Activated T-cell treated with anti-CD3 and anti-CD28 coated beads, Interleukin-2, amount 50 U/mL, for 24 hours (primary cell): Measurements from ENCODE around the gene PPM1L.

Experiments
- DNase-seq: peaks from one replicate; pipeline ENCODE4 v3.0.0-alpha.2; 2020
- H3K27ac Mint-ChIP-seq: 2 replicates; pipeline ENCODE4 v1.8.0; 2020; ENCODE audit warnings: mild to moderate bottlenecking, mixed read lengths
- H3K27me3 Mint-ChIP-seq: 2 replicates; pipeline ENCODE4 v1.8.0; 2020; ENCODE audit warnings: mixed read lengths
- H3K36me3 Mint-ChIP-seq: 2 replicates; pipeline ENCODE4 v1.8.0; 2020; ENCODE audit warnings: low read depth, mixed read lengths
- H3K4me1 Mint-ChIP-seq: 2 replicates; pipeline ENCODE4 v1.8.0; 2020; ENCODE audit warnings: low read depth, mixed read lengths
- H3K4me3 Mint-ChIP-seq: 2 replicates; pipeline ENCODE4 v1.8.0; 2020; ENCODE audit warnings: mild to moderate bottlenecking, moderate library complexity, mixed read lengths
- H3K9me3 Mint-ChIP-seq: 2 replicates; pipeline ENCODE4 v1.8.0; 2020; ENCODE audit warnings: mixed read lengths

The PPM1L gene

DNA sequence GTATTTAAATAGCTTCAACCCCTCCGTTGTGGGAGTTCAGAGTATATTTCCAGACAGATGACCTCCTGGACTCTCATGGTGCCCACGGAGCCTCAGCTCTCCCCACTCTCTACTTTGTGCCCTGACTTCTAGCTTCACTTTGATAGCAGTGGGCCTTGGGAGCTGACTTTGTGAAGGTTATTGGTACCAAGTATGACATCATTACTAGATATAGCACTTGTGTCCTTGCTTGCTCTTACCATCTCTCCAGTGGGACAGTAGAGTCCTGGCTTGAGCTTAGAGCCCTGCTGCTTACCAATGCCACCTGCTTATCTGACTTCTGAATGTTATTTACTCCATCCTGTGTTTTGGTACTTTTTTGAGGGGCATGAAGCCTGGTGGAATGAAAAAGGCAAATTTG is 53.4 kb downstream of the PPM1L start:
- Mint-ChIP-seq H3K27ac (no peak overlapping the region), H3K36me3 (no peaks in the 10 kb centered on the region)
- no peak for DNase-seq

DNA sequence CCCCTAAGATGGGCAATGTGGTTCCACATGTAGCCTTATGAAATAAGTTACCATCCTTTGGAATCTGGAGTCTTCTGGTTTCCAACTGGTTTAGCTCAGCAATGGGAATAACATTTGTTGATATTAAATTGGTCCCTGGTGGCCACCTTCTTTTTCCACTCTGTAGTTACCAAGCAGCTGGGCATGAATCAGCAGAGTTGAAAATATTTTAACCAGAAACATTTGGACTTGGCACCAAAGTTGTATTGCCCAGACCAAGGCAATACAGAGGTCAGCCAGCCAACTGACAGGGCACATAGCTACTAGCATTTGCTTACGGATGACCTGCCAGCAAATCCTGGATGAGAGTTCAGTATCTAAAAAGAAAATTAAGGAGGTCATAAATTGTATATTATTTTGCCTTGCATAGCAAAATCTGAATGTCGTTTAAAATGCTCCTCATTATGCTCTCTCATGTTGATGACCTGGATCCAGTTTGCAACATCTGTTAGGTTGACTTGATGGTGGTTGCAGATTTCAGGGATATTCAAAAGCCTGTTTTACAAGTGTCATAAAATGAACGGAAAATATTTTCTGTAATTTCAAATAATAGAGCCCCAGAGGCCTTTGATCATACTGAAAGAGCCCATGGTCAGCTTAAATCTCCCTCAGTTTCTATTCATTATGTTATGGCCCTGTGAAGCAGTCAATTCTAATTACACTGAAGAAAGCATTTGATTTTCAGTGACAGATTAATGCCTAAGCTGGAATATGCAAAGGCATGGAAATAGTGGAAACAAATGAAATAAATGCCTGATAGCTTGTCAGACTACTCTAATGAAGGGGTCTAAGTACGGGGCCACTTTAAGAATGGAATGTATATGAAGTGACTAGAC is 54.6 kb downstream of the PPM1L start:
- H3K27ac Mint-ChIP-seq: no peak overlapping the region
- no peak overlapping the region for H3K4me3 Mint-ChIP-seq
- DNase-seq: no peak
- no peaks in the 10 kb centered on the region for H3K36me3 Mint-ChIP-seq
- H3K4me1 Mint-ChIP-seq: no peaks in the 10 kb centered on the region
- no peaks in the 10 kb centered on the region for H3K9me3 Mint-ChIP-seq
- no peaks in the 10 kb centered on the region for H3K27me3 Mint-ChIP-seq

More for the DNA sequence above, 53.4 kb downstream of the PPM1L start:
- Mint-ChIP-seq H3K4me3 (no peak overlapping the region), H3K9me3 (no peaks in the 10 kb centered on the region), H3K4me1 (no peaks in the 10 kb centered on the region), H3K27me3 (no peaks in the 10 kb centered on the region)

DNA sequence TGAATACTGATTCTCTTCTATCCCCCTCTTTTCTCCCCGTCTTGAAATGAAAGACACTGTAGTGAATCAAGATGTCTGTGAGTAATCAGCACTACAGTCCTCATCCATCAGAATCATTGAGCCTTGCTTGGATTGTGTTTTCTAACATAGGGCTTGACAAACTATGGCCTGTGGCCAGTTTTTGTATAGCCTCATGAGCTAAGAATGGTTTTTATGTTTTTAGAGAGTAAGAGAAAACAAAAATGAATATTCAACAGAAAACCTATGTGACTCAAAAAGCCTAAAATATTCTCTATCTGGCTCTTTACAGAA is 55.2 kb downstream of the PPM1L start:
- Mint-ChIP-seq H3K4me1 (no peaks in the 10 kb centered on the region), H3K27me3 (no peaks in the 10 kb centered on the region), H3K27ac (no peak overlapping the region), H3K9me3 (no peaks in the 10 kb centered on the region), H3K4me3 (no peak overlapping the region), H3K36me3 (no peaks in the 10 kb centered on the region)
- DNase-seq: no peak

DNA sequence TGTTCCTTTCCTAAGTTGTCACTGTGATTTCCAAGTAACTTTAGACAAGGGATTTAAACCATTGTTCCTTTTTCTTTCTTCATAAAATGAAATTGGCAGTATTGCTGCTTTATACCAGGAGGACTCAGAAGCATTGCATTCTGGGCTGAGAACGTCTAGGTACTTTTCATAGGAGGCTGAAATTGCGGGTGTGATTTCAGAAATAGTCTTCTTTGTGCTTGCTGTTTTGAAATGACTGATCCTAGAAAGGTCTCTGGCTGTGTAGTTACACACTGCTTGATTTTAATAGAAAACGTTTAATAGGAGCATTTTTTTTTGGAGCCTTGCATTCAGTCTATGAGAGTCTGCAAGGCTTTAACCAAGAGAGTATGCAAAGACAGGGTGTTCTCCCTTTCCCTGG is 56.3 kb downstream of the PPM1L start:
- no peaks in the 10 kb centered on the region for H3K36me3 Mint-ChIP-seq
- no peaks in the 10 kb centered on the region for H3K4me1 Mint-ChIP-seq
- no peak for DNase-seq
- no peaks in the 10 kb centered on the region for H3K27me3 Mint-ChIP-seq
- H3K9me3 Mint-ChIP-seq: no peaks in the 10 kb centered on the region
- no peak overlapping the region for H3K4me3 Mint-ChIP-seq
- no peak overlapping the region for H3K27ac Mint-ChIP-seq

DNA sequence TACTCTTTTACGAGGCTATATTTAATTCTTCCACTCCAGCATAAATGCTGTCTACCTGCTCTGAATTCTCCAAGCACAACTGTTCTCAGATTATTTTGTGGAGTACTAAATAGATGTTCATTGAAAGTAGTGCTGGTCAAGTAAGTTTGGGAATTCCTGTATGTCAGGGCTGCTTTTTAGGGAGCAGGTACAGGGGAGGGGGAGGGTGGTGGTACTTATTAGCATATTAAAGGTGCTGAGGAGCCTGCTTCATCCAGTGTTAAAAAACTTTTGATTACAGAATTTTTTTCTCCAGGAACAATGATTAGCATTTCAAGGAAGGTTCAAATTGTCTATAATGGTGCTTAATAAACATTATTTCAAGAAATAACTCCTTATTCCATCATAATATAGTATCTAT is 59.2 kb downstream of the PPM1L start:
- H3K4me1 Mint-ChIP-seq: no peaks in the 10 kb centered on the region
- H3K9me3 Mint-ChIP-seq: no peaks in the 10 kb centered on the region
- no peaks in the 10 kb centered on the region for H3K36me3 Mint-ChIP-seq
- DNase-seq: no peak
- H3K27me3 Mint-ChIP-seq: no peaks in the 10 kb centered on the region
- no peak overlapping the region for H3K27ac Mint-ChIP-seq
- no peak overlapping the region for H3K4me3 Mint-ChIP-seq

DNA sequence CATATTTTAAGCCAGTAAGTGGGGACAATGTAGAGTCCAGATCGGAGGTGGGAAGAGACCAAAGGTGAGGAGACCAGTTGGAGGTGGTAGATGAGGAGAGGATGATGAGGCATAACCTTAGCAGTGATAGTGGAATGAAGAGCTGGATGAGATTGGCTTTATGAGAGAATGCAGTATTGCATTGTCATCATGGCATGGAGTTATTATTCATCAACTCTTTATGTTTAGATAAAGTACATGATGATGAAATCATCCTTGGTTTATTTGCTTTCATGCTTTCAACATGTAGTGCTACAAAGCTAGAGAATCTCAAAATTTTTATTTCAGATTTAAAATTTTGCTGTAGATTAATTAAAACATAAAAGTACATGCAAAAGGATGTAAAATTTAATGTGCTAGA is 64.0 kb downstream of the PPM1L start:
- no peak overlapping the region for H3K4me3 Mint-ChIP-seq
- no peaks in the 10 kb centered on the region for H3K27me3 Mint-ChIP-seq
- no peak for DNase-seq
- H3K27ac Mint-ChIP-seq: no peak overlapping the region
- H3K4me1 Mint-ChIP-seq: no peaks in the 10 kb centered on the region
- H3K9me3 Mint-ChIP-seq: no peaks in the 10 kb centered on the region
- no peaks in the 10 kb centered on the region for H3K36me3 Mint-ChIP-seq

DNA sequence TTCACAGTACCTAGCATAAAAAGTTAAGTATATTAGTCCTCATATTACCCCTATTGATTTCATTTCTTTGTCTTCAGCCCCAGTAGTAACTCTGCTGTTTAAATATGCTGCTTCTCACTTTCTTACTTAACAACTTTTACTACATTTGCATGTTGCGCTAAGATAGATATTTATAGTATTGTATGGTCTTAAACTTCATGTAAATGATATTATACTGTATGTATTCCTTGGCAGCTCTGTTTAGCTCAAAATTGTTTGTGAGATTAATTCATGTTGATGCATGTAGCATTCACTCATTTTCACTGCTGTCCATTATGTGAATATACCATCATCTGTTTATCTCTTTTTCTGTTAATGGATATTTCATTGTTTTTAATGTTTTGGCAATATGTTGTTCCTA is 64.4 kb downstream of the PPM1L start:
- H3K27me3 Mint-ChIP-seq: no peaks in the 10 kb centered on the region
- no peak overlapping the region for H3K4me3 Mint-ChIP-seq
- no peaks in the 10 kb centered on the region for H3K36me3 Mint-ChIP-seq
- H3K27ac Mint-ChIP-seq: no peak overlapping the region
- no peaks in the 10 kb centered on the region for H3K4me1 Mint-ChIP-seq
- no peak for DNase-seq
- no peaks in the 10 kb centered on the region for H3K9me3 Mint-ChIP-seq

DNA sequence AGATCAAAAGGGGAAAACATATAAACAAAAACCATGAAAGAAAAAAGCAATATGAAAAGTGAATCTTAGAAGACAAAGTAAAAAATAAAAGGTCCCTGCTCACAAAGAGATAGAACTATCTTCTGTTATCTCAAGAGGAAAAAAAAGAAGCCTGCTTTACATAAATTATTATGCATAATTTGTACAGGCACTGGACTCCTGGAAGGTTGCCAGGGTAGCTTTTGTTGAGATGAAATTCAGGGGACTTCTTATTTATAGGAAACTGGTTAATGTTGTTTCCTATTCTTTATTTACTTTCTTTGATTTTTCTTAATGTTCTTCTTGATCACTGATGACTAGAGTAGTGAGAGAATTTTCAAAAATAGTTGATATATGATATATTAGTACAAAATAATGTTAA is 66.9 kb downstream of the PPM1L start:
- H3K4me3 Mint-ChIP-seq: no peak overlapping the region
- no peak overlapping the region for H3K27ac Mint-ChIP-seq
- H3K36me3 Mint-ChIP-seq: no peaks in the 10 kb centered on the region
- no peaks in the 10 kb centered on the region for H3K4me1 Mint-ChIP-seq
- DNase-seq: no peak
- no peaks in the 10 kb centered on the region for H3K9me3 Mint-ChIP-seq
- no peaks in the 10 kb centered on the region for H3K27me3 Mint-ChIP-seq

DNA sequence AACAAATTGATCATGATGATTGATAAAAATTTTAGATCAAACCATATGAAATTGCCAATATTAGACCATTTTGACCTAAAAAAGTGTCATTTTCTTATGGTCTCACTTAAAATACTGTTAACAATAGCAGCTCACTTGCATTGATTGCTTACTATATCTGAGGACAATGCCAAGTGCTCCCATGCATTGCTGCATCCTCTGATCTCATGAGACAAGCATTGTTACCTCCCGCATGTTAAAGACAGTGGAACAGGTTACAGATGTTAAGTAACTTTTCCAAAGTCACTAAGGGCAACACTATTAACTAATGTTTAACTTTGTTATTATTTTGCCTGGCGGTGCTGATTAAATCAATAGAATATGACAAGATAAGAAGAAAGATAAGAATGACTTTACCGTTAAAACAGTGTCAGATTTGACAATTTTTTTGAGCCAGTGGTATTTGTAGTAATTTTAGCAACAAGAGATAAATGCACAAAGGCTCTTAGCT is 69.3 kb downstream of the PPM1L start:
- no peaks in the 10 kb centered on the region for H3K9me3 Mint-ChIP-seq
- H3K4me1 Mint-ChIP-seq: no peaks in the 10 kb centered on the region
- no peaks in the 10 kb centered on the region for H3K36me3 Mint-ChIP-seq
- H3K4me3 Mint-ChIP-seq: no peak overlapping the region
- H3K27ac Mint-ChIP-seq: no peak overlapping the region
- no peak for DNase-seq
- H3K27me3 Mint-ChIP-seq: no peaks in the 10 kb centered on the region

DNA sequence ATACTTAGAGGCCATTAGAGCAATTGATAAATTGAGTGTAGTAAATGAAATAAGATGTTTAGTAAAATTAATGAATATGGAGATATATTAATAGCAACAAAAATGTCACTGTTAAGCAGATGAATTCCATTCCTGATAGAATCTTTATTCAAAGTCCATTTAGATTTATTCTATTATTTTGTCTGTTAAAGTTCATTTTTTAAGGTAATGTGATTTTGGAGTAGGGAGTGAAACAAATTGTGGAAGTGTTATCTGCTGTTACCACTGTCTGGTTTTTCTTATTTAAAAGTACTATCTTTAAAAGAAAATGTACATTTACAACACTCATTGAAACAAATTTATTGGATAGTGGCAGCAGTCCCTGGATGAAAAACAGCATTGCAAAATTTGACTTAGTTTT is 70.4 kb downstream of the PPM1L start:
- Mint-ChIP-seq H3K9me3 (no peaks in the 10 kb centered on the region), H3K36me3 (no peaks in the 10 kb centered on the region), H3K27ac (no peak overlapping the region), H3K27me3 (no peaks in the 10 kb centered on the region), H3K4me1 (no peaks in the 10 kb centered on the region), H3K4me3 (no peak overlapping the region)
- no peak for DNase-seq

DNA sequence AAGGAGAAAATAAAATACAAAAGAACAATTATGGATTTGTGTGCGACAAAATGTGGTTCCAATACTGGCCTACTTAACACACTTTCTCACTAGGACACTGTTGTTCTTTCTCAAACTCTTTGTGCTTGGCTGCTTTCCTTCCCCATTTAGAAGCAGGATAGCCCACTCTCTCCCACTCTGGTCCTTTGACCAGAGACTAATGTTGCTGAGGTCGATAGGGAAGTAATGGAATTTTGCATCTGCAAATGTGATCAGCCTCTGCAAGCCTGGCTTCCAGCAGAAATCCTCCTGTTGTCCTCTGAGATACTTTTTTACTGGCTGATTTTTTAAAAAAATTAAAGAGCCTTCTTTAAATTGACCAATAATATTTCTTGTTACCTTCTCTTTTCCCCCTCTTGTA is 71.0 kb downstream of the PPM1L start:
- Mint-ChIP-seq H3K9me3 (no peaks in the 10 kb centered on the region), H3K27ac (no peak overlapping the region)

DNA sequence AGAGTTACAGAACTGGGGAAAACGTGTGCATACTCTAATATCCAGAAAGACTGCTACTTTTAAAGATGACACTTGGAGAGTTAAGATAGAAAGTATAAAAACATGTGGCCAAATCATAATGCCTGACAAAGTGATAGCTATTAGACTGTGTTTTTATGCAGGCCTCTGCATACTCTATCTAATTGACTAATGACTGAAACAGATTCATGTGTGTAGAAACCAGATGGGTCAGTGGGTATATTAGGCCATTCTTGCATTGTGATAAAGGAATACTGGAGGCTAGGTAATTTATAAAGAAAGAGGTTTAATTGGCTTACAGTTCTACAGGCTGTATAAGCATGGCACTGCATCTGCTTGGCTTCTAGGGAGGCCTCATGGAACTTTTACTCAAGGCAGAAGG is 71.5 kb downstream of the PPM1L start:
- no peaks in the 10 kb centered on the region for H3K27me3 Mint-ChIP-seq
- H3K36me3 Mint-ChIP-seq: no peaks in the 10 kb centered on the region
- no peak overlapping the region for H3K4me3 Mint-ChIP-seq
- no peak overlapping the region for H3K27ac Mint-ChIP-seq
- no peaks in the 10 kb centered on the region for H3K9me3 Mint-ChIP-seq
- DNase-seq: no peak
- H3K4me1 Mint-ChIP-seq: no peaks in the 10 kb centered on the region

More for the DNA sequence above, 71.0 kb downstream of the PPM1L start:
- DNase-seq: no peak
- Mint-ChIP-seq H3K4me3 (no peak overlapping the region), H3K36me3 (no peaks in the 10 kb centered on the region), H3K4me1 (no peaks in the 10 kb centered on the region), H3K27me3 (no peaks in the 10 kb centered on the region)

DNA sequence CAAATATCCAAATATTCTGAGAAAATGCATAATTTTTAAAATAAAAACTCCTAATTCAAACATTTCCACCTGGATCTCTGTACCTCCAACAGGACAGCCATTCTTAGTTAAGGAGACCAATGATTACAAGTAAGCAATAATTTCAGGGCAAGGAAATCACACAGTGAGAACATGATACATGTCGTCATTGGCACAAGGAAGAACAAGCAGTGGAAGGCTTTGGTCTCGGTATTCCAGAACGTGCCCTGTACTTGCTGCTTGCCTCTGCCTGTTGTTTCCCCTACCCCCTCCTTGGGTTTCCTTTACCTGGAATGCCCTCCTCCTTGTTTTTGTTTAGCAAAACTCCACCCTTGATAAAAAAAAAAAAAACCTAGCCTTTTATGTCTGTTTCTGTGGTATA is 72.8 kb downstream of the PPM1L start:
- H3K9me3 Mint-ChIP-seq: no peaks in the 10 kb centered on the region
- H3K36me3 Mint-ChIP-seq: no peaks in the 10 kb centered on the region
- H3K4me1 Mint-ChIP-seq: no peaks in the 10 kb centered on the region
- DNase-seq: no peak
- no peak overlapping the region for H3K27ac Mint-ChIP-seq
- H3K27me3 Mint-ChIP-seq: no peaks in the 10 kb centered on the region
- no peak overlapping the region for H3K4me3 Mint-ChIP-seq

DNA sequence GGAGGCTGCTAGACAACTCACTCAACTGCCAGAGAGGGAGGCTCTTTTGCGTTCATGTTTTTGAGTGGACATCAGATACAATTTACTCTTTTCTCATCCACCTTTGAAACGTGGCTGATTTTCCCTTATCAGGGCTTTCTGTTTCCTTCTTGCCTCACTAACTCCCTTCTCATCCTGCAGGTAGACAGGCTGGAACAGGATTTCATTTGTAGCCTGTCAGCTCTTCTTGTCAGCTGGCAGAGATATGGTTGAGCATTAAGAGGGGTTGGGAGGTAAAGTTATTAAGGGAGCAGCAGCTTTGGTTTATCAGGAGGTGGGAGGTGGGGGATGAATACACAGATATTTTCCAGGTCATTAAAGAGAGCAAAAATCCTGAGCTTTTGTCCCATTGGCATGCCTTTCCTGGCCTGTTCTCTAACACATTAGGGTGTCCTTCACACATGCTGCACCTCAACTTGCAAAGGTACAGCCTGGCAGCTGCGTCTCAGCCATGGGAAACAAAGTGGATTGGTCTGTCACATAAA is 73.5 kb downstream of the PPM1L start:
- no peak for DNase-seq
- Mint-ChIP-seq H3K36me3 (no peaks in the 10 kb centered on the region), H3K27ac (no peak overlapping the region), H3K9me3 (no peaks in the 10 kb centered on the region), H3K4me1 (no peaks in the 10 kb centered on the region), H3K4me3 (no peak overlapping the region), H3K27me3 (no peaks in the 10 kb centered on the region)

DNA sequence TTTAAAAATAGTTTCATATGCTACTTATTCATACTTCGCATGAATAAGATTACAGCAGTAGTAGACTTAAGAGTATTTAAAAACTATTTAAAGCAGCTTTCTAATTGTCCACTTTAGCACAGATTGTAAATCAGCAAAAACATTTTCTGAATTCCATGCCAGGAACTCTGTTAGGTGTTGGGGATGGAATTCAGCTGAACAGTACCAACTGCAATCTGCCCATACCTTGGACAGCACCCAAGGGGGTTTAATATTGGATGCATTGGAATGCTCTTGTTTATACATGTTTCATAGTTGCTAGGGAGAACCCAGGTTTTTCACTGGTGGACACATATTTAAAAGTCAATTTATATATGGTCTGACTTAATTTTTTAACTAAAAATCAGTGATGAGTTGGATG is 74.8 kb downstream of the PPM1L start:
- H3K27ac Mint-ChIP-seq: no peak overlapping the region
- H3K27me3 Mint-ChIP-seq: no peaks in the 10 kb centered on the region
- H3K4me1 Mint-ChIP-seq: no peaks in the 10 kb centered on the region
- H3K9me3 Mint-ChIP-seq: no peaks in the 10 kb centered on the region
- H3K4me3 Mint-ChIP-seq: no peak overlapping the region
- H3K36me3 Mint-ChIP-seq: no peaks in the 10 kb centered on the region
- DNase-seq: no peak
